ENCODE data around the gene ATP2C2.

The ATP2C2 gene

GRCh38 chr16:84379709-84380362 is 11.5 kb downstream of the ATP2C2 start:
- H3K79me2 ChIP-seq (ENCODE audit: insufficient read depth, low read length) = no peaks in the 10 kb centered on the region

DNA sequence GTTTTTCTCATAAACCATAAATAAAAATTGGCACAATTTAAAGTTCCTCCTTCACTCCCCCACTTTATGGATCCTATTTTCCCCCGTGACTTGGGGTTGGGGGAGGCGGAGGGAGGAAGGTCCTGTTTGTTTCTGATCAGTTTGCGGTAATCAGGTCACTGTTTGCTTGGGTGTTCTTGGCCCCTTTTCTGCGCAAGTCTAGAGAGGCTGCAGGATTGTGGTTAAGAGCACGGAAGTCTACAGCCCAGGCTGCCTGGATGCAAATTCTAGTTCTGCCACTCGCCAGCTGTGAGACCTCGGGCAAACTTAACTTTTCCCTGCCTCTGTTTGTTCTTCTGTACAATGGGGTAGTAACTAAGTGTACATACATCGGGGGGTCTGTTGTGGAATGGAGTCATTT is 12.1 kb downstream of the ATP2C2 start:
- TF ChIP-seq EZH2 (IDR thresholded peaks at IDR 0.05; ENCODE audit: borderline replicate concordance, low read length) = no peak
- no peak for TF ChIP-seq CTCF (IDR thresholded peaks at IDR 0.05; ENCODE audit: low read length)
- H3K27ac ChIP-seq (ENCODE audit: low read depth, low read length, poor library complexity, severe bottlenecking) = no peak overlapping the region
- H3K4me1 ChIP-seq (ENCODE audit: insufficient read depth, low read length, severe bottlenecking) = no peaks in the 10 kb centered on the region
- H3K9me3 ChIP-seq (ENCODE audit: low read length) = 0 out of 2 replicates have a peak, but pooled peaks cover 2% of the 10 kb centered on the region
- no peaks in the 10 kb centered on the region; the same call in 1 of the 2 replicates for H3K27me3 ChIP-seq (ENCODE audit: insufficient read depth, low read length)
- H4K20me1 ChIP-seq (ENCODE audit: insufficient read depth, low read length) = no peaks in the 10 kb centered on the region
- no peaks in the 10 kb centered on the region for H3F3A ChIP-seq (ENCODE audit: insufficient read depth, low read length)
- no peaks in the 10 kb centered on the region; the same call in 1 of the 2 replicates for H3K36me3 ChIP-seq (ENCODE audit: insufficient read depth, low read length)
- H3K4me2 ChIP-seq (ENCODE audit: low read length) = no peak overlapping the region
- H3K4me3 ChIP-seq (ENCODE audit: low read depth, low read length, poor library complexity, severe bottlenecking) = no peak overlapping the region
- H2AFZ ChIP-seq (ENCODE audit: low read length) = no peak overlapping the region
- no peaks in the 10 kb centered on the region for H3K79me2 ChIP-seq (ENCODE audit: insufficient read depth, low read length)
- H3K9me2 ChIP-seq (ENCODE audit: low read depth, low read length) = no peaks in the 10 kb centered on the region
- H3K9ac ChIP-seq (ENCODE audit: low read length) = no peak overlapping the region

More at GRCh38 chr16:84379709-84380362, 11.5 kb downstream of the ATP2C2 start:
- no peak overlapping the region for H3K4me3 ChIP-seq (ENCODE audit: low read depth, low read length, poor library complexity, severe bottlenecking)
- no peak overlapping the region for H3K27ac ChIP-seq (ENCODE audit: low read depth, low read length, poor library complexity, severe bottlenecking)
- H3K9me3 ChIP-seq (ENCODE audit: low read length) = no peaks in the 10 kb centered on the region
- no peaks in the 10 kb centered on the region for H4K20me1 ChIP-seq (ENCODE audit: insufficient read depth, low read length)
- H3K9me2 ChIP-seq (ENCODE audit: low read depth, low read length) = no peaks in the 10 kb centered on the region
- no peak overlapping the region for H3K4me2 ChIP-seq (ENCODE audit: low read length)
- H3F3A ChIP-seq (ENCODE audit: insufficient read depth, low read length) = no peaks in the 10 kb centered on the region
- H3K9ac ChIP-seq (ENCODE audit: low read length) = no peak overlapping the region
- H3K27me3 ChIP-seq (ENCODE audit: insufficient read depth, low read length) = no peaks in the 10 kb centered on the region; the same call in 1 of the 2 replicates
- H2AFZ ChIP-seq (ENCODE audit: low read length) = no peak overlapping the region
- H3K36me3 ChIP-seq (ENCODE audit: insufficient read depth, low read length) = no peaks in the 10 kb centered on the region
- no peaks in the 10 kb centered on the region for H3K4me1 ChIP-seq (ENCODE audit: insufficient read depth, low read length, severe bottlenecking)
- no peak for TF ChIP-seq CTCF (IDR thresholded peaks at IDR 0.05; ENCODE audit: low read length)
- TF ChIP-seq EZH2 (IDR thresholded peaks at IDR 0.05; ENCODE audit: borderline replicate concordance, low read length) = no peak

DNA sequence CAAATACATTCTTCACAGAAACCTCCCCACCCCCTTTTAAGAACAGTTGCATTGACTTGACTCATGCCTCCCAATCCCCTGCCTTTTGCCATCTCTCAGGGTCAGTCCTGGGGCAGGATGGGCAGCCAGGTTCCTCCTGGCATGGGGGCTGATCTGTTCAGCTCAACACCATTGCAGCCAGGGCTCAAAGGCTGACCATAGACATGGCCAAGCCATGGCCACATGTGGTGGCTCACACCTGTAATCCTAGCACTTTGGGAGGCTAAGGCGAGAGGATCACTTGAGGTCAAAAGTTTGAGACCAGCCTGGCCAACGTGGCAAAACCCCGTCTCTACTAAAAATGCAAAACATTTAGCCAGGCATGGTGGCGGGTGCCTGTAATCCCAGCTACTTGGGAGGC is 14.1 kb downstream of the ATP2C2 start:
- Histone ChIP-seq H3K9me2 (ENCODE audit: low read depth, low read length) (no peaks in the 10 kb centered on the region), H3K4me3 (ENCODE audit: low read depth, low read length, poor library complexity, severe bottlenecking) (no peak overlapping the region), H3F3A (ENCODE audit: insufficient read depth, low read length) (no peaks in the 10 kb centered on the region), H3K4me1 (ENCODE audit: insufficient read depth, low read length, severe bottlenecking) (no peaks in the 10 kb centered on the region), H4K20me1 (ENCODE audit: insufficient read depth, low read length) (no peaks in the 10 kb centered on the region), H3K27ac (ENCODE audit: low read depth, low read length, poor library complexity, severe bottlenecking) (no peak overlapping the region), H3K36me3 (ENCODE audit: insufficient read depth, low read length) (no peaks in the 10 kb centered on the region; the same call in 1 of the 2 replicates), H2AFZ (ENCODE audit: low read length) (no peak overlapping the region), H3K9me3 (ENCODE audit: low read length) (0 out of 2 replicates have a peak, but pooled peaks cover 2% of the 10 kb centered on the region), H3K4me2 (ENCODE audit: low read length) (no peak overlapping the region), H3K27me3 (ENCODE audit: insufficient read depth, low read length) (peaks cover 9% of the 10 kb centered on the region; the same call in 1 of the 2 replicates), H3K79me2 (ENCODE audit: insufficient read depth, low read length) (no peaks in the 10 kb centered on the region), H3K9ac (ENCODE audit: low read length) (no peak overlapping the region)
- TF ChIP-seq CTCF (IDR thresholded peaks at IDR 0.05; ENCODE audit: low read length) = no peak
- TF ChIP-seq EZH2 (IDR thresholded peaks at IDR 0.05; ENCODE audit: borderline replicate concordance, low read length) = no peak

All from OCI-LY1 (cell line).